ENCODE results near the gene ANXA2. TPM values are rescaled to one million over a fixed set of nuclear protein-coding genes. Genes with fewer than 3 reads are reported as not detected.

ANXA2 gene
- total RNA-seq, 4 donors from 2014 or later: 1,272 to 1,552 (median 1,345) TPM

- no peak overlapping the region for H3K4me3 ChIP-seq (ENCODE audit: low read depth, poor library complexity, severe bottlenecking)
- TF ChIP-seq, protein P1, sequence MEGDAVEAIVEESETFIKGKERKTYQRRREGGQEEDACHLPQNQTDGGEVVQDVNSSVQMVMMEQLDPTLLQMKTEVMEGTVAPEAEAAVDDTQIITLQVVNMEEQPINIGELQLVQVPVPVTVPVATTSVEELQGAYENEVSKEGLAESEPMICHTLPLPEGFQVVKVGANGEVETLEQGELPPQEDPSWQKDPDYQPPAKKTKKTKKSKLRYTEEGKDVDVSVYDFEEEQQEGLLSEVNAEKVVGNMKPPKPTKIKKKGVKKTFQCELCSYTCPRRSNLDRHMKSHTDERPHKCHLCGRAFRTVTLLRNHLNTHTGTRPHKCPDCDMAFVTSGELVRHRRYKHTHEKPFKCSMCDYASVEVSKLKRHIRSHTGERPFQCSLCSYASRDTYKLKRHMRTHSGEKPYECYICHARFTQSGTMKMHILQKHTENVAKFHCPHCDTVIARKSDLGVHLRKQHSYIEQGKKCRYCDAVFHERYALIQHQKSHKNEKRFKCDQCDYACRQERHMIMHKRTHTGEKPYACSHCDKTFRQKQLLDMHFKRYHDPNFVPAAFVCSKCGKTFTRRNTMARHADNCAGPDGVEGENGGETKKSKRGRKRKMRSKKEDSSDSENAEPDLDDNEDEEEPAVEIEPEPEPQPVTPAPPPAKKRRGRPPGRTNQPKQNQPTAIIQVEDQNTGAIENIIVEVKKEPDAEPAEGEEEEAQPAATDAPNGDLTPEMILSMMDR (IDR thresholded peaks at IDR 0.05): no peak
- no peak for TF ChIP-seq POLR2A (IDR thresholded peaks at IDR 0.05)
- WGBS, 2 donors: 58 to 70% methylated on average over 4 of the region's 4 CpGs
- DNase-seq (ENCODE audit: low spot score in 2 of 2): no peak
- intact Hi-C loops (cut with DNase I; ENCODE audit: low total_unique reads): no loop called here
These were observed 25.6 kb downstream of the ANXA2 start for GRCh38 chr15:60372227-60372626.

DNA sequence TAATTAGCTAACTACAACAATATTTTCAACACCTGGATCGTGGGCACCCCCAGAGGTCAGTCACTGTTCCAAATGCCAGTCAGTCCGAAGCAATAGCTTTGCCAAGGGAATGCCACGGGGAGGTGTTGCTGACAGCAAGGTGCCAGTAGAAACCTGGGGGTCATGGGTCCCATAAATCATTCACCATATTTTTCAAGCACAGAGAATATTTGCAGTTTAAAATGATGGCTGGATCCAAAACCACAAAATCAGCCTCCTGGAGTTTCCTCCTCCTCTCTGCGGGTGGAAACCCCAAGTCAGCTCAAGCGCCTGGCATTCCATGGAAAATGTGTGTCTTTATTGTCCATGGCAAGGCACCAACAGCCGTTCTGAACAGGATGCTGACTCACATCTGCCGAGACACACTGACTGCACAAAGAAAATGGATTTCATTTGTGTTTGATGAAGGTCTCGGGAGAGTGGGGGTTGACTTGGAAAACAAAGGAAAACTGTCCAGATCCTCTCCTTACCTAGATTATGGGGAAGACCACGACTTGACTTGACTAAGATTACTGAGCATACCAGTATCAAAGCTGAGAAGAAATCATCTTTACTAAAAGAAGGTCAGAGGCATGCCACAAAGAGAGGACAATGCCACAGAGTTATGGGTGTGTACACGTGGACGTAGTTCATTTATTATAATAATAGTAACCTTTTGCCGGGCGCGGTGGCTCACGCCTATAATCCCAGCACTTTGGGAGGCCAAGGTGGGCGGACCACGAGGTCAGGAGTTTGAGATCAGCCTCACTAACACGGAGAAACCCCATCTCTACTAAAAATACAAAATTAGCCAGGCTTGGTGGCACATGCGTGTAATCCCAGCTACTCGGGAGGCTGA, 26.4 kb downstream of the ANXA2 start:
- DNase-seq (ENCODE audit: low spot score in 2 of 2): peak; percentile 88 to 94
- no peak overlapping the region for H3K4me3 ChIP-seq (ENCODE audit: low read depth, poor library complexity, severe bottlenecking)

DNA sequence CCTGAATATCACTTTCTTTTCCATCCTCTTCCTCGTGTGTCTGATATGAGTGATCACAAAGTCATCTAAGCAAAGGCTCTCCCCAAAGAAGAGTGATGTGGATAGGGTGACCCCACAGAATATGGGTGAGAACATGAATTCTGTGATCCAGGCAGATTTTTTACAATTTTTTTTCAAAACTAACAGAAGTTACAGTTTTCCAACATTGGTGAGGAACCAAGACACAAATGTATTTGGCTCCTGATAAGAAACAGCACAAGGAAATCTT, 27.0 kb downstream of the ANXA2 start:
- H3K4me3 ChIP-seq (ENCODE audit: low read depth, poor library complexity, severe bottlenecking): no peak overlapping the region
- DNase-seq (ENCODE audit: low spot score in 2 of 2): no peak
- intact Hi-C loops (cut with DNase I; ENCODE audit: low total_unique reads): no loop called here
- TF ChIP-seq POLR2A (IDR thresholded peaks at IDR 0.05): no peak
- TF ChIP-seq, protein P1 (IDR thresholded peaks at IDR 0.05): no peak
- WGBS, 2 donors: 35 to 54% methylated on average over 1 of the region's 1 CpG

More for the DNA sequence above, 26.4 kb downstream of the ANXA2 start:
- 18 to 20% methylated on average over 20 of the region's 20 CpGs for WGBS, 2 donors
- TF ChIP-seq, protein P1 (IDR thresholded peaks at IDR 0.05): no peak
- TF ChIP-seq POLR2A (IDR thresholded peaks at IDR 0.05): no peak
- intact Hi-C loops (cut with DNase I; ENCODE audit: low total_unique reads): no loop called here

DNA sequence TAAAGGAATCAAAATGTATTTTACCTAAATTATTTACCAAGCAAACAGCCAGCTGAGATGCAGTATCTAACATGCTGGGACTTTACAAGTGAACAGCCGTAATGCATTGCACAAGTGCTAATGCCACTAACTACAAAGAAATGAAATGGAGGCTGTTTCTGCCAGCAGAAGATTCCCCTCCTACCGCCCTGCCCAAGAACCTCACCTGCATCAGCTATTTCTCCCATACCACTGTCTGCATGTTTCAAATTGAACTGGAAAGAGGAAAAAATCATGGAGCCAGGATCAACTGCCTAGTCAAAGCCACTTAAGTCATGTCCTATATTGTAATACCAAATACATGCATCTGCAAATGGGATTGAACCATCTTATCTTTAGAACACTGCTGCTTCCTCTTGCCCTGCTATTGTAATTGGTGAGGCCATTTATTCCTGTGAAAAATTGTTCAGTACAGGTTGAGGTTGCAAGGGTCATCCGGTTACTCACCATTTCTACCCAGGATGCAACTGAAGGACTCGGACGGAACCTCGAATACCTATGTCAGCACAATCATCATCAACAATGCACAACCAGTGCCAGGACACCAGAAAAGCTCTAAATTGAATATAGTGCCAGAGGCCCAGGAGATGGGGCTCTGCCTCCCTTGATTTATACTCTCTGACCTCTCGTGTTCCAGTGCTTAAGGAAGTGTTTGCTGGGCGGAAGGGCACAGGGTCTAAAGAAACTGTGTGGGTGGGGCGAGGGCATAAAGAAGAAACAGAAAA, 27.5 kb downstream of the ANXA2 start:
- TF ChIP-seq, protein P1 (IDR thresholded peaks at IDR 0.05): no peak
- TF ChIP-seq POLR2A (IDR thresholded peaks at IDR 0.05): no peak
- H3K4me3 ChIP-seq (ENCODE audit: low read depth, poor library complexity, severe bottlenecking): no peak overlapping the region
- no peak for DNase-seq (ENCODE audit: low spot score in 2 of 2)
- 57% methylated on average over 9 of the region's 9 CpGs for WGBS, 2 donors
- intact Hi-C loops (cut with DNase I; ENCODE audit: low total_unique reads): no loop called here

GRCh38 chr15:60369696-60370095, 28.1 kb downstream of the ANXA2 start:
- DNase-seq (ENCODE audit: low spot score in 2 of 2): no peak
- TF ChIP-seq POLR2A (IDR thresholded peaks at IDR 0.05): no peak
- TF ChIP-seq, protein P1 (IDR thresholded peaks at IDR 0.05): no peak
- intact Hi-C loops (cut with DNase I; ENCODE audit: low total_unique reads): no loop called here
- WGBS, 2 donors: 72 to 82% methylated on average over 5 of the region's 5 CpGs
- no peak overlapping the region for H3K4me3 ChIP-seq (ENCODE audit: low read depth, poor library complexity, severe bottlenecking)
